ENCODE measurements around the gene ANXA4.

ANXA4 gene

GRCh38 chr2:69831354-69831905, 89.5 kb downstream of the ANXA4 start (continued):
- no peak for TF ChIP-seq PATZ1 (CRISPR knock-in tag; IDR thresholded peaks at IDR 0.05; ENCODE audit: borderline replicate concordance)

GRCh38 chr2:69833752-69834151, 91.8 kb downstream of the ANXA4 start:
- no peak for ATAC-seq
- TF ChIP-seq TCF4 (CRISPR knock-in tag; IDR thresholded peaks at IDR 0.05; ENCODE audit: borderline replicate concordance), result no peak
- TF ChIP-seq ZFP3 (CRISPR knock-in tag; IDR thresholded peaks at IDR 0.05), result no peak
- TF ChIP-seq GLIS3 (CRISPR knock-in tag; IDR thresholded peaks at IDR 0.05), result no peak
- no peak for TF ChIP-seq CSDC2 (CRISPR knock-in tag; IDR thresholded peaks at IDR 0.05)
- no peak for TF ChIP-seq BACH2 (CRISPR knock-in tag; IDR thresholded peaks at IDR 0.05; ENCODE audit: borderline replicate concordance)
- no peak for TF ChIP-seq ZNF8 (CRISPR knock-in tag; IDR thresholded peaks at IDR 0.05)
- no peak for TF ChIP-seq ARNTL (CRISPR knock-in tag; IDR thresholded peaks at IDR 0.05; ENCODE audit: borderline replicate concordance, low read depth)
- no peak for TF ChIP-seq POU6F1 (CRISPR knock-in tag; IDR thresholded peaks at IDR 0.05; ENCODE audit: borderline replicate concordance, low read depth)
- no peak for TF ChIP-seq TOX (CRISPR knock-in tag; IDR thresholded peaks at IDR 0.05; ENCODE audit: borderline replicate concordance)
- no peak for TF ChIP-seq ESRRG (CRISPR knock-in tag; IDR thresholded peaks at IDR 0.05)
- TF ChIP-seq ZFP30 (CRISPR knock-in tag; IDR thresholded peaks at IDR 0.05), result no peak
- no peak for TF ChIP-seq RARB (CRISPR knock-in tag; IDR thresholded peaks at IDR 0.05)
- no peak for TF ChIP-seq CSRNP3 (CRISPR knock-in tag; IDR thresholded peaks at IDR 0.05)
- TF ChIP-seq ZC3H10 (CRISPR knock-in tag; IDR thresholded peaks at IDR 0.05), result no peak
- TF ChIP-seq ZNF565 (CRISPR knock-in tag; conservative IDR thresholded peaks at IDR 0.05; ENCODE audit: low read depth), result no peak
- TF ChIP-seq CREB5 (CRISPR knock-in tag; IDR thresholded peaks at IDR 0.05; ENCODE audit: low read depth), result no peak
- TF ChIP-seq ZNF70 (CRISPR knock-in tag; IDR thresholded peaks at IDR 0.05), result no peak
- no peak for TF ChIP-seq SNAI2 (CRISPR knock-in tag; IDR thresholded peaks at IDR 0.05)
- TF ChIP-seq TSHZ2 (CRISPR knock-in tag; IDR thresholded peaks at IDR 0.05), result no peak
- TF ChIP-seq ISL1 (CRISPR knock-in tag; IDR thresholded peaks at IDR 0.05), result no peak

- no peak for ATAC-seq
- no peak for TF ChIP-seq ZNF70 (CRISPR knock-in tag; IDR thresholded peaks at IDR 0.05)
- TF ChIP-seq ZNF565 (CRISPR knock-in tag; conservative IDR thresholded peaks at IDR 0.05; ENCODE audit: low read depth), result no peak
- no peak for TF ChIP-seq GLIS3 (CRISPR knock-in tag; IDR thresholded peaks at IDR 0.05)
- no peak for TF ChIP-seq SNAI2 (CRISPR knock-in tag; IDR thresholded peaks at IDR 0.05)
- no peak for TF ChIP-seq CREB5 (CRISPR knock-in tag; IDR thresholded peaks at IDR 0.05; ENCODE audit: low read depth)
- TF ChIP-seq ZNF8 (CRISPR knock-in tag; IDR thresholded peaks at IDR 0.05), result no peak
- no peak for TF ChIP-seq RARB (CRISPR knock-in tag; IDR thresholded peaks at IDR 0.05)
- TF ChIP-seq ESRRG (CRISPR knock-in tag; IDR thresholded peaks at IDR 0.05), result no peak
- TF ChIP-seq CSDC2 (CRISPR knock-in tag; IDR thresholded peaks at IDR 0.05), result no peak
- no peak for TF ChIP-seq CSRNP3 (CRISPR knock-in tag; IDR thresholded peaks at IDR 0.05)
- TF ChIP-seq TSHZ2 (CRISPR knock-in tag; IDR thresholded peaks at IDR 0.05), result no peak
- no peak for TF ChIP-seq TCF4 (CRISPR knock-in tag; IDR thresholded peaks at IDR 0.05; ENCODE audit: borderline replicate concordance)
- no peak for TF ChIP-seq ISL1 (CRISPR knock-in tag; IDR thresholded peaks at IDR 0.05)
- TF ChIP-seq TOX (CRISPR knock-in tag; IDR thresholded peaks at IDR 0.05; ENCODE audit: borderline replicate concordance), result no peak
- no peak for TF ChIP-seq ARNTL (CRISPR knock-in tag; IDR thresholded peaks at IDR 0.05; ENCODE audit: borderline replicate concordance, low read depth)
- no peak for TF ChIP-seq ZC3H10 (CRISPR knock-in tag; IDR thresholded peaks at IDR 0.05)
Observed at GRCh38 chr2:69835666-69836065, 93.7 kb downstream of the ANXA4 start.
